Neuronal stem cell (in vitro differentiated cells): ENCODE data around the gene ELMO1.

Source experiments
- DNase-seq: peaks from one replicate; pipeline ENCODE4 v3.0.0-alpha.2; 2013; ENCODE audit warnings: low spot score
- H2AFZ ChIP-seq: one replicate; pipeline ENCODE4 v1.6.1; 2013; ENCODE audit warnings: mild to moderate bottlenecking, low read length, inconsistent platforms
- H2AK5ac ChIP-seq: 2 replicates; pipeline ENCODE4 v1.6.1; 2013; ENCODE audit warnings: low read depth, mild to moderate bottlenecking, inconsistent platforms, low read length, moderate library complexity, mixed read lengths
- H2BK120ac ChIP-seq: 2 replicates; pipeline ENCODE4 v1.6.1; 2013; ENCODE audit warnings: low read depth, mild to moderate bottlenecking, inconsistent platforms, low read length, moderate library complexity, mixed read lengths
- H2BK12ac ChIP-seq: one replicate; pipeline ENCODE4 v1.6.1; 2013; ENCODE audit warnings: low read length, inconsistent platforms
- H2BK15ac ChIP-seq: 2 replicates; pipeline ENCODE4 v1.6.1; 2013; ENCODE audit warnings: mild to moderate bottlenecking, low read length, inconsistent platforms, mixed read lengths
- H2BK5ac ChIP-seq: one replicate; pipeline ENCODE4 v1.6.1; 2013; ENCODE audit warnings: inconsistent platforms, mild to moderate bottlenecking, low read length, moderate library complexity
- H3K14ac ChIP-seq: one replicate; pipeline ENCODE4 v1.6.1; 2013; ENCODE audit warnings: low read length, inconsistent platforms
- H3K18ac ChIP-seq: 2 replicates; pipeline ENCODE4 v1.6.1; 2013; ENCODE audit warnings: low read length, inconsistent platforms
- H3K23ac ChIP-seq: 2 replicates; pipeline ENCODE4 v1.6.1; 2013; ENCODE audit warnings: low read depth, mild to moderate bottlenecking, mixed read lengths, low read length, inconsistent platforms; ENCODE audit not compliant: poor library complexity
- H3K27ac ChIP-seq: replicated peaks from 3 replicates; pipeline ENCODE4 v1.5.1; 2013; ENCODE audit warnings: low read length, inconsistent platforms
- H3K27me3 ChIP-seq, 3 experiments: 2 replicates each; pipeline ENCODE4 v1.6.1; 2013; ENCODE audit warnings: low read length in 3 of 3, mild to moderate bottlenecking in 2 of 3, inconsistent platforms in 1 of 3, low read depth in 1 of 3, mixed read lengths in 1 of 3, moderate library complexity in 1 of 3; ENCODE audit not compliant: control insufficient read depth in 3 of 3, insufficient read depth in 3 of 3
- H3K36me3 ChIP-seq, 2 donors: replicated peaks in 1 of 2; 2 replicates each; pipeline ENCODE4 v1.6.1; 2013; ENCODE audit warnings: low read length in 2 of 2; ENCODE audit not compliant: control insufficient read depth in 2 of 2, insufficient read depth in 2 of 2
- H3K4ac ChIP-seq: 2 replicates; pipeline ENCODE4 v1.6.1; 2013; ENCODE audit warnings: inconsistent platforms, mild to moderate bottlenecking, low read length, moderate library complexity
- H3K4me1 ChIP-seq, 2 donors: 1 replicate in 1 of 2; 2 replicates in 1 of 2; pipeline ENCODE4 v1.6.1; 2013; ENCODE audit warnings: low read length in 2 of 2, low read depth in 1 of 2; ENCODE audit not compliant: control insufficient read depth in 2 of 2, insufficient read depth in 1 of 2
- H3K4me2 ChIP-seq: one replicate; pipeline ENCODE4 v1.6.1; 2013; ENCODE audit warnings: mild to moderate bottlenecking, low read length, inconsistent platforms; ENCODE audit not compliant: insufficient read depth, poor library complexity, severe bottlenecking
- H3K4me3 ChIP-seq, 2 donors: 2 replicates each; pipeline ENCODE4 v1.5.1; 2013; ENCODE audit warnings: low read length in 2 of 2, mild to moderate bottlenecking in 2 of 2, inconsistent platforms in 1 of 2, moderate library complexity in 1 of 2
- H3K79me1 ChIP-seq: one replicate; pipeline ENCODE4 v1.6.1; 2013; ENCODE audit warnings: low read depth, mild to moderate bottlenecking, inconsistent platforms, low read length, moderate library complexity
- H3K9ac ChIP-seq: one replicate; pipeline ENCODE4 v1.6.1; 2013; ENCODE audit warnings: mild to moderate bottlenecking, low read depth, low read length, inconsistent platforms; ENCODE audit not compliant: poor library complexity
- H3K9me3 ChIP-seq, 2 donors: replicated peaks in 1 of 2; 2 replicates each; pipeline versions ENCODE3 to v1.6.1; 2013; ENCODE audit warnings: low read length in 2 of 2, mild to moderate bottlenecking in 2 of 2, inconsistent platforms in 1 of 2, low read depth in 1 of 2, mixed read lengths in 1 of 2, moderate library complexity in 1 of 2; ENCODE audit not compliant: control insufficient read depth in 2 of 2, insufficient read depth in 1 of 2
- H4K8ac ChIP-seq: one replicate; pipeline ENCODE4 v1.6.1; 2013; ENCODE audit warnings: low read depth, mild to moderate bottlenecking, inconsistent platforms, low read length, moderate library complexity
- H4K91ac ChIP-seq: one replicate; pipeline ENCODE4 v1.6.1; 2013; ENCODE audit warnings: low read length, low read depth, mild to moderate bottlenecking, inconsistent platforms; ENCODE audit not compliant: poor library complexity
- WGBS, 2 donors: extraction: QIAGEN DNeasy Blood & Tissue Kit; methylation state at CpG; one replicate each; pipeline ENCODE4 v1.1.7; 2013; ENCODE audit warnings: missing lambda C conversion rate in 2 of 2, mixed read lengths in 1 of 2; ENCODE audit not compliant: insufficient read length in 2 of 2, insufficient replicate concordance in 1 of 2; ENCODE audit errors: extremely low coverage in 2 of 2; 5-methylcytosine and 5-hydroxymethylcytosine counted together

The ELMO1 gene

GRCh38 chr7:36871355-36871738 is 577.3 kb downstream of the ELMO1 start:
- H3K79me1 ChIP-seq: no peaks in the 10 kb centered on the region
- H3K4me3 ChIP-seq: no peak overlapping the region
- no peak overlapping the region for H3K14ac ChIP-seq
- no peak overlapping the region for H2BK12ac ChIP-seq
- DNase-seq: no peak
- no peak overlapping the region for H4K8ac ChIP-seq
- no peak overlapping the region for H3K23ac ChIP-seq
- no peak overlapping the region for H2BK15ac ChIP-seq
- H3K27me3 ChIP-seq: no peaks in the 10 kb centered on the region
- H2AFZ ChIP-seq: no peak overlapping the region
- no peak overlapping the region for H2BK120ac ChIP-seq
- peaks cover 2 to 7% of the 10 kb centered on the region in 2 donors for H3K4me1 ChIP-seq
- no peak overlapping the region for H2AK5ac ChIP-seq
- H3K18ac ChIP-seq: no peak overlapping the region
- H4K91ac ChIP-seq: no peak overlapping the region
- no peak overlapping the region for H3K4ac ChIP-seq
- no peaks in the 10 kb centered on the region for H3K9me3 ChIP-seq
- H3K36me3 ChIP-seq: peaks cover 0 to 3% of the 10 kb centered on the region in 2 donors
- H2BK5ac ChIP-seq: no peak overlapping the region
- no peak overlapping the region for H3K9ac ChIP-seq
- no peak overlapping the region for H3K27ac ChIP-seq
- no CpG with 5 or more reads among the region's 1 CpG for WGBS, 2 donors
- no peak overlapping the region for H3K4me2 ChIP-seq

GRCh38 chr7:36870625-36871354 is 577.9 kb downstream of the ELMO1 start:
- Histone ChIP-seq H3K4me3 (no peak overlapping the region), H3K4ac (no peak overlapping the region), H3K4me1 (peaks cover 1 to 6% of the 10 kb centered on the region in 2 donors), H3K27me3 (no peaks in the 10 kb centered on the region), H4K91ac (no peak overlapping the region), H3K9ac (no peak overlapping the region), H2BK5ac (no peak overlapping the region), H2AK5ac (no peak overlapping the region), H3K36me3 (peaks cover 0 to 3% of the 10 kb centered on the region in 2 donors), H2AFZ (no peak overlapping the region), H3K27ac (no peak overlapping the region), H2BK15ac (no peak overlapping the region), H3K9me3 (no peaks in the 10 kb centered on the region), H2BK12ac (no peak overlapping the region), H3K4me2 (no peak overlapping the region), H3K18ac (no peak overlapping the region), H3K79me1 (no peaks in the 10 kb centered on the region), H3K23ac (no peak overlapping the region), H4K8ac (no peak overlapping the region), H2BK120ac (no peak overlapping the region), H3K14ac (no peak overlapping the region)
- DNase-seq: no peak
- WGBS, 2 donors: no CpG with 5 or more reads among the region's 1 CpG

GRCh38 chr7:36868727-36869411 is 579.8 kb downstream of the ELMO1 start:
- WGBS, 2 donors: no CpG with 5 or more reads among the region's 7 CpGs
- H2BK120ac ChIP-seq: no peak overlapping the region
- H3K36me3 ChIP-seq: peaks cover 0 to 3% of the 10 kb centered on the region in 2 donors

GRCh38 chr7:36865019-36865418 is 583.6 kb downstream of the ELMO1 start:
- H3K27ac ChIP-seq: no peak overlapping the region
- no peak overlapping the region for H2AK5ac ChIP-seq
- H4K8ac ChIP-seq: no peak overlapping the region
- no peaks in the 10 kb centered on the region for H3K27me3 ChIP-seq
- H2BK12ac ChIP-seq: no peak overlapping the region
- DNase-seq: no peak
- H3K18ac ChIP-seq: no peak overlapping the region
- no peak overlapping the region for H3K14ac ChIP-seq
- H3K4me3 ChIP-seq: peak overlapping the region in 1 of 2 donors; percentile 50
- H3K36me3 ChIP-seq: peaks cover 0 to 3% of the 10 kb centered on the region in 2 donors
- H3K23ac ChIP-seq: no peak overlapping the region
- H3K4me2 ChIP-seq: no peak overlapping the region
- H2BK5ac ChIP-seq: no peak overlapping the region
- H4K91ac ChIP-seq: no peak overlapping the region
- no peak overlapping the region for H2BK15ac ChIP-seq
- WGBS, 2 donors: no CpG with 5 or more reads among the region's 3 CpGs
- no peak overlapping the region for H3K4ac ChIP-seq
- H2BK120ac ChIP-seq: no peak overlapping the region
- H3K9me3 ChIP-seq: no peaks in the 10 kb centered on the region
- H3K79me1 ChIP-seq: no peaks in the 10 kb centered on the region
- H3K9ac ChIP-seq: no peak overlapping the region
- H2AFZ ChIP-seq: no peak overlapping the region
- H3K4me1 ChIP-seq: peaks cover 0 to 2% of the 10 kb centered on the region in 2 donors

More at GRCh38 chr7:36868727-36869411, 579.8 kb downstream of the ELMO1 start:
- H3K14ac ChIP-seq: no peak overlapping the region
- H3K23ac ChIP-seq: no peak overlapping the region
- no peaks in the 10 kb centered on the region for H3K79me1 ChIP-seq
- H3K4me1 ChIP-seq: peaks cover 1 to 2% of the 10 kb centered on the region in 2 donors
- no peak overlapping the region for H3K4me3 ChIP-seq
- no peak overlapping the region for H2AK5ac ChIP-seq
- H3K9ac ChIP-seq: no peak overlapping the region
- H3K4ac ChIP-seq: no peak overlapping the region
- no peak overlapping the region for H3K4me2 ChIP-seq
- no peak for DNase-seq
- no peak overlapping the region for H4K91ac ChIP-seq
- no peak overlapping the region for H2BK12ac ChIP-seq
- no peak overlapping the region for H2BK15ac ChIP-seq
- H4K8ac ChIP-seq: no peak overlapping the region
- H3K27ac ChIP-seq: no peak overlapping the region
- no peaks in the 10 kb centered on the region for H3K9me3 ChIP-seq
- no peak overlapping the region for H2BK5ac ChIP-seq
- no peak overlapping the region for H3K18ac ChIP-seq
- no peaks in the 10 kb centered on the region for H3K27me3 ChIP-seq
- no peak overlapping the region for H2AFZ ChIP-seq
